GM10248 (cell line): ENCODE data around the gene SLC25A20.
"Not testable (repeated sequence)": the region's sequence is repeated elsewhere in the genome, so short reads cannot be mapped to it uniquely, and the experiment has no call there.

Experiments used
- CTCF ChIA-PET: fragments of 300-600 bp; sonication (Branson Sonifier 250); formaldehyde crosslinking; extraction: SDS; loops from one replicate; lab custom pipeline; 2021; ENCODE audit warnings: antibody characterized with exemption; lab: Yijun Ruan, JAX
- POLR2A ChIA-PET: fragments of 350-650 bp; sonication (Branson Sonifier 250); formaldehyde crosslinking; extraction: SDS; loops from one replicate; lab custom pipeline; 2020; ENCODE audit warnings: antibody characterized with exemption; lab: Yijun Ruan, JAX
- DNase-seq: peaks from one replicate; pipeline ENCODE4 v3.0.0; 2012; ENCODE audit errors: extremely low spot score
- CTCF ChIP-seq: IDR thresholded peaks from 2 replicates; pipeline ENCODE4 v1.5.1; 2012; ENCODE audit warnings: mild to moderate bottlenecking, low read depth; ENCODE audit errors: extremely low read depth, missing control alignments, control extremely low read depth

Gene SLC25A20

GRCh38 chr3:48837163-48837562, 61.5 kb downstream of the SLC25A20 start:
- ChIA-PET POLR2A (interaction anchor here (1.0 kb wide), 1 partner anchor 81 kb away, joined by 4 read pairs; the partner anchor contains the start of gene ARIH2), CTCF (interaction anchor here (0.9 to 1.9 kb wide), 3 partner anchors 8 to 98 kb away, joined by 3 to 4 read pairs (median 3); no protein-coding TSS in a partner anchor)
- no peak for TF ChIP-seq CTCF
- no peak for DNase-seq

- ChIA-PET CTCF (interaction anchor here (1.2 kb wide), 1 partner anchor 10 kb away, joined by 3 read pairs; no protein-coding TSS in a partner anchor), POLR2A (no interaction called here)
- TF ChIP-seq CTCF = no peak
- no peak for DNase-seq
Observed at GRCh38 chr3:48835650-48836366, 62.9 kb downstream of the SLC25A20 start.

- POLR2A ChIA-PET = interaction anchor here (0.6 kb wide), 1 partner anchor 638 kb away, joined by 5 read pairs; the partner anchor contains the start of gene DAG1
Observed at GRCh38 chr3:48832684-48833083, 66.0 kb downstream of the SLC25A20 start.

GRCh38 chr3:48830715-48831114, 68.0 kb downstream of the SLC25A20 start:
- no peak for TF ChIP-seq CTCF
- CTCF ChIA-PET = interaction anchor here (0.7 to 1.0 kb wide), 3 partner anchors 10 to 93 kb away, joined by 3 to 4 read pairs (median 3); no protein-coding TSS in a partner anchor
- DNase-seq = no peak
- POLR2A ChIA-PET = no interaction called here

More at GRCh38 chr3:48832684-48833083, 66.0 kb downstream of the SLC25A20 start:
- DNase-seq = no peak
- CTCF ChIA-PET = interaction anchor here (1.4 to 1.6 kb wide), 2 partner anchors 11 to 93 kb away, joined by 3 read pairs; no protein-coding TSS in a partner anchor
- no peak for TF ChIP-seq CTCF

- CTCF ChIA-PET, DNase-seq, POLR2A ChIA-PET: not testable (repeated sequence)
Observed at GRCh38 chr3:48829525-48829924, 69.2 kb downstream of the SLC25A20 start.

- CTCF ChIA-PET = interaction anchor here (0.9 to 1.8 kb wide), 4 partner anchors 20 to 427 kb away, joined by 3 to 4 read pairs (median 4); partner anchors contain the start of gene PRKAR2A
- POLR2A ChIA-PET, DNase-seq: not testable (repeated sequence)
Observed at GRCh38 chr3:48827874-48828273, 70.8 kb downstream of the SLC25A20 start.

GRCh38 chr3:48826451-48826850, 72.2 kb downstream of the SLC25A20 start:
- TF ChIP-seq CTCF = no peak
- POLR2A ChIA-PET = no interaction called here
- DNase-seq = no peak
- CTCF ChIA-PET = no interaction called here
